Lung (tissue), 16 donors: ENCODE results near the gene CDKN3. TPM values are rescaled to one million over a fixed set of nuclear protein-coding genes. Genes with fewer than 3 reads are reported as not detected.

Experiments used
- ATAC-seq: fragments of 200-7000 bp; cut with Tn5 transposase; one replicate; pipeline ENCODE4 v1.9.1; 2020; ENCODE audit warnings: moderate number of reproducible peaks; ENCODE audit not compliant: insufficient read depth, low FRiP score
- DNase-seq, 3 donors: peaks; one replicate each; pipeline ENCODE4 v3.0.0-alpha.2; 2013 to 2017
- H3K27ac ChIP-seq, 2 donors: one replicate each; pipeline ENCODE4 v1.5.1; 2013; ENCODE audit warnings: mild to moderate bottlenecking in 2 of 2, moderate library complexity in 2 of 2, control low read depth in 1 of 2, inconsistent platforms in 1 of 2, low read depth in 1 of 2, low read length in 1 of 2
- H3K27me3 ChIP-seq, 3 donors: one replicate each; pipeline ENCODE4 v1.5.1; 2013; ENCODE audit warnings: low read length in 2 of 3; ENCODE audit not compliant: control insufficient read depth in 3 of 3, insufficient read depth in 3 of 3
- H3K36me3 ChIP-seq, 4 donors: one replicate each; pipeline ENCODE4 v1.5.1; 2013; ENCODE audit warnings: low read length in 4 of 4, mild to moderate bottlenecking in 1 of 4, moderate library complexity in 1 of 4; ENCODE audit not compliant: control insufficient read depth in 4 of 4, insufficient read depth in 4 of 4
- H3K4me1 ChIP-seq, 5 donors: one replicate each; pipeline ENCODE4 v1.5.1; 2013; ENCODE audit warnings: low read length in 5 of 5, mild to moderate bottlenecking in 2 of 5, moderate library complexity in 1 of 5; ENCODE audit not compliant: control insufficient read depth in 5 of 5, insufficient read depth in 5 of 5
- H3K4me3 ChIP-seq: one replicate; pipeline ENCODE4 v1.5.1; 2013; ENCODE audit warnings: mild to moderate bottlenecking, control low read depth, moderate library complexity
- H3K9ac ChIP-seq, 2 donors: one replicate each; pipeline ENCODE4 v1.5.1; 2013; ENCODE audit warnings: low read length in 2 of 2, control low read depth in 1 of 2; ENCODE audit not compliant: insufficient read depth in 1 of 2
- H3K9me3 ChIP-seq, 4 donors: one replicate each; pipeline ENCODE4 v1.5.1; 2013; ENCODE audit warnings: low read length in 3 of 4, mild to moderate bottlenecking in 1 of 4, moderate library complexity in 1 of 4; ENCODE audit not compliant: control insufficient read depth in 4 of 4, insufficient read depth in 3 of 4
- WGBS, 2 donors: extraction: QIAGEN DNeasy Blood & Tissue Kit; methylation state at CpG; one replicate each; pipeline ENCODE4 v1.1.7; 2013; 5-methylcytosine and 5-hydroxymethylcytosine counted together
- long read RNA-seq, 5 donors: transcript quantifications; one replicate each; lab custom pipeline, GENCODE V29; 2026
- polyA plus RNA-seq, 2 donors: library from polyadenylated mRNA; stranded (reverse); fragments of 200-250 nt; gene quantifications; one replicate each; pipeline ENCODE4 v1.2.1, GENCODE V29; 2013
- total RNA-seq, 2 donors: library from RNA; depleted of rRNA in 1 of 2; stranded (reverse); fragments of >200 nt in 1 of 2; gene quantifications; one replicate each; pipeline ENCODE4 v1.2.1, GENCODE V29; 2014 to 2021
- TF ChIP-seq, protein P1 (sequence below): IDR thresholded peaks from 2 replicates; pipeline ENCODE4 v1.5.1; 2012; ENCODE audit warnings: mild to moderate bottlenecking; ENCODE audit errors: control extremely low read depth, extremely low read depth
- donor health status: control.
- donor health status: control.
- donor health status: Bipolar disorder and iron deficiency.
- donor health status: healthy.
- donor health status: DM: yes; HTN: yes; CAD: no.

Gene CDKN3
- total RNA-seq (1 to 10 TPM; 1.5 to 5.7 TPM), polyA plus RNA-seq (1 to 10 TPM; 4.2 to 5.0 TPM)
- long read RNA-seq, donor 1, transcript CDKN3-202 (8 exons, 893 nt), result major isoform, 8 of 10 reads
- long read RNA-seq, donor 1, partial matches to known transcripts, result 0 of 10 reads
- long read RNA-seq, donor 1, other reads (novel, unspliced or antisense), result 0 of 10 reads
- long read RNA-seq, donor 2, partial matches to known transcripts, result 0 of 2 reads
- long read RNA-seq, donor 2, other reads (novel, unspliced or antisense), result 0 of 2 reads
- long read RNA-seq, donor 3, partial matches to known transcripts, result 0 of 6 reads
- long read RNA-seq, donor 3, other reads (novel, unspliced or antisense), result 0 of 6 reads
- long read RNA-seq, donor 4, transcript CDKN3-202 (8 exons, 893 nt), result major isoform, 8 of 60 reads
- long read RNA-seq, donor 4, partial matches to known transcripts, result 52 of 60 reads
- long read RNA-seq, donor 4, other reads (novel, unspliced or antisense), result 0 of 60 reads
- long read RNA-seq, donor 5, transcript CDKN3-202 (8 exons, 893 nt), result major isoform, 11 of 11 reads
- long read RNA-seq, donor 5, partial matches to known transcripts, result 0 of 11 reads
- long read RNA-seq, donor 5, other reads (novel, unspliced or antisense), result 0 of 11 reads

DNA sequence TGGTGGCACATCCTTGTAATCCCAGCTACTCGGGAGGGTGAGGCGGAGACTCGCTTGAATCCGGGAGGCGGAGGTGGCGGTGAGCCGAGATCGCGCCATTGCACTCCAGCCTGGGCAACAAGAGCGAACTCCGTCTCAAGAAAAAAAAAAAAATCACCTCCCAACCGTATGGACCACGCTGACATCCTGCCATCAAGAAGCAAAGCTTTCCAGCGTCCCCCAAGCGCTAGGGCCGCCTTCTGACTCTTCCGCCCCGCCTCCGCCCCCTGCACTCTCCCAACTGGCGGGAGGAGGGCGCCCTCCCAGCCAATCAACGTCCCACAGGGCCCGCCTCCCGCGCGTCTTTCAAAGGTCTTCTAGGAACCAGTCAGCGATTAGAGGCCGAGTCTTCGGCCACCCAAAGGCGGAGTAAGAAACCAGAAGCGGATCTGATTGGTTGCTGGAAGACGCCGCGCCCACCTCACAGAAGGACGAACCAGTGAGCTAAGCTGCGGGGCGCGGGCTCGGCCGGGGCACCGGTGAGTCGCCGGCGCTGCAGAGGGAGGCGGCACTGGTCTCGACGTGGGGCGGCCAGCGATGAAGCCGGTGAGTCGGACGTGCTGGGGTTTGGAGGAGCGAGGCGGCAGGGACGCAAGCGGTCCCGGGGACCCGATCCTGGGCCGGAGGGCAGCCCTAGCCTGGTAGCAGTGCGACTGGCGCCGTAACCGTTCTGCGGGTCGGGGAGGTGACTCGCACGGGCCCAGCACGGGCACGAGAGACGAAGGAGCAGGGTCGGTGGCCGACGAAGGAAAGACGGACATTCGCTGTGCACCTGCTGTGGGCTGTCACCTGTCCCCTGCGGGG lies at the start of gene CDKN3:
Gene CDKN3 (plus strand): TSS at position 515 of the 843 bp plus-strand sequence. CDS start 62 bp downstream, at position 577.
- Histone ChIP-seq H3K4me1 (peaks cover 0 to 18% (median 0%) of the 10 kb centered on the region in 5 donors), H3K27me3 (no peaks in the 10 kb centered on the region), H3K4me3 (peak within 1 kb of the TSS; percentile 49), H3K36me3 (no peaks in the 10 kb centered on the region), H3K27ac (peak within 1 kb of the TSS; percentile 10 to 57), H3K9ac (peak within 1 kb of the TSS; percentile 59 to 80), H3K9me3 (no peaks in the 10 kb centered on the region)
- 2% methylated on average over 75 to 76 of the region's 76 CpGs for WGBS, 2 donors
- ATAC-seq, result peak; percentile 99
- DNase-seq, result peak; percentile 99
- TF ChIP-seq, protein P1, sequence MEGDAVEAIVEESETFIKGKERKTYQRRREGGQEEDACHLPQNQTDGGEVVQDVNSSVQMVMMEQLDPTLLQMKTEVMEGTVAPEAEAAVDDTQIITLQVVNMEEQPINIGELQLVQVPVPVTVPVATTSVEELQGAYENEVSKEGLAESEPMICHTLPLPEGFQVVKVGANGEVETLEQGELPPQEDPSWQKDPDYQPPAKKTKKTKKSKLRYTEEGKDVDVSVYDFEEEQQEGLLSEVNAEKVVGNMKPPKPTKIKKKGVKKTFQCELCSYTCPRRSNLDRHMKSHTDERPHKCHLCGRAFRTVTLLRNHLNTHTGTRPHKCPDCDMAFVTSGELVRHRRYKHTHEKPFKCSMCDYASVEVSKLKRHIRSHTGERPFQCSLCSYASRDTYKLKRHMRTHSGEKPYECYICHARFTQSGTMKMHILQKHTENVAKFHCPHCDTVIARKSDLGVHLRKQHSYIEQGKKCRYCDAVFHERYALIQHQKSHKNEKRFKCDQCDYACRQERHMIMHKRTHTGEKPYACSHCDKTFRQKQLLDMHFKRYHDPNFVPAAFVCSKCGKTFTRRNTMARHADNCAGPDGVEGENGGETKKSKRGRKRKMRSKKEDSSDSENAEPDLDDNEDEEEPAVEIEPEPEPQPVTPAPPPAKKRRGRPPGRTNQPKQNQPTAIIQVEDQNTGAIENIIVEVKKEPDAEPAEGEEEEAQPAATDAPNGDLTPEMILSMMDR, result peak; percentile 42

GRCh38 chr14:54347044-54347443 lies 49.8 kb upstream of the CDKN3 start:
- Histone ChIP-seq H3K4me1 (peaks cover 0 to 25% (median 8%) of the 10 kb centered on the region in 5 donors), H3K36me3 (no peaks in the 10 kb centered on the region), H3K9ac (no peak overlapping the region), H3K4me3 (no peak overlapping the region), H3K27ac (no peak overlapping the region), H3K9me3 (no peaks in the 10 kb centered on the region), H3K27me3 (no peaks in the 10 kb centered on the region)
- no peak for ATAC-seq
- 90% methylated on average over 7 of the region's 7 CpGs for WGBS, 2 donors
- TF ChIP-seq, protein P1, result no peak
- no peak for DNase-seq

GRCh38 chr14:54348001-54348611 lies 48.7 kb upstream of the CDKN3 start:
- 39 to 47% methylated on average over 5 of the region's 5 CpGs for WGBS, 2 donors
- peak in 2 of 3 donors; percentile 80 to 81 for DNase-seq
- peak overlapping the region in 1 of 2 donors; percentile 15 for H3K9ac ChIP-seq
- H3K4me1 ChIP-seq, result peaks cover 0 to 23% (median 8%) of the 10 kb centered on the region in 5 donors
- H3K27me3 ChIP-seq, result no peaks in the 10 kb centered on the region
- ATAC-seq, result no peak
- no peak overlapping the region for H3K27ac ChIP-seq
- no peaks in the 10 kb centered on the region for H3K9me3 ChIP-seq
- H3K4me3 ChIP-seq, result no peak overlapping the region
- H3K36me3 ChIP-seq, result no peaks in the 10 kb centered on the region
- TF ChIP-seq, protein P1, result peak; percentile 37
